Lower leg skin (tissue), 3 donors: ENCODE data around the gene BCL2.

Source experiments
- CTCF ChIP-seq, 3 donors: fragments of 450-650 bp; IDR thresholded peaks; one replicate each; pipeline ENCODE4 v1.5.1; 2016; ENCODE audit warnings: antibody characterized with exemption in 3 of 3, mild to moderate bottlenecking in 3 of 3, moderate library complexity in 2 of 3
- POLR2A ChIP-seq, 2 donors: fragments of 450-650 bp; IDR thresholded peaks; one replicate each; pipeline ENCODE4 v1.6.1; 2016 to 2017; ENCODE audit warnings: antibody characterized with exemption in 2 of 2, mild to moderate bottlenecking in 1 of 2, moderate library complexity in 1 of 2

GRCh38 chr18:63236921-63237846, 82.4 kb downstream of the BCL2 start:
- no peak for TF ChIP-seq CTCF (IDR thresholded peaks at IDR 0.05)
- no peak for TF ChIP-seq POLR2A (IDR thresholded peaks at IDR 0.05)
